ENCODE measurements around the gene GPS2. TPM values are rescaled to one million over a fixed set of nuclear protein-coding genes. Genes with fewer than 3 reads are reported as not detected.

GPS2 gene
- total RNA-seq, 2 experiments from 2014 or later: 31.8 to 36.8 TPM

- CTCF ChIA-PET: interaction anchor here (1.2 to 2.7 kb wide), 2 partner anchors 11 to 247 kb away, joined by 5 to 14 read pairs; partner anchors contain the start of gene SLC2A4
- intact Hi-C loops (cut with micrococcal nuclease): no loop called here
- Mint-ChIP-seq H3K27me3 (peaks cover 26% of the 10 kb centered on the region), H3K4me1 (ENCODE audit: low read depth) (peaks cover 14% of the 10 kb centered on the region), H3K4me3 (no peak overlapping the region), H3K36me3 (ENCODE audit: low read depth) (no peaks in the 10 kb centered on the region), H3K9me3 (no peaks in the 10 kb centered on the region), H3K27ac (no peak overlapping the region)
- TF ChIP-seq CTCF (IDR thresholded peaks at IDR 0.05): no peak
- ATAC-seq (no peak), DNase-seq (no peak)
- POLR2A ChIA-PET: interaction anchor here (0.8 to 1.9 kb wide), 5 partner anchors 9 to 59 kb away, joined by 3 to 7 read pairs (median 3); partner anchors contain the start of genes DVL2 and SLC2A4
These were observed 22.4 kb downstream of the GPS2 start for GRCh38 chr17:7292729-7293128.

GRCh38 chr17:7292194-7292593, 23.0 kb downstream of the GPS2 start:
- no peak for ATAC-seq
- Mint-ChIP-seq H3K4me1 (ENCODE audit: low read depth) (peaks cover 14% of the 10 kb centered on the region), H3K4me3 (no peak overlapping the region), H3K9me3 (no peaks in the 10 kb centered on the region), H3K27me3 (peaks cover 26% of the 10 kb centered on the region), H3K36me3 (ENCODE audit: low read depth) (no peaks in the 10 kb centered on the region), H3K27ac (no peak overlapping the region)
- CTCF ChIA-PET: interaction anchor here (1.2 to 2.7 kb wide), 3 partner anchors 10 to 381 kb away, joined by 4 to 14 read pairs (median 5); partner anchors contain the start of gene SLC2A4
- intact Hi-C loops (cut with micrococcal nuclease): no loop called here
- DNase-seq: no peak
- POLR2A ChIA-PET: interaction anchor here (0.9 to 1.4 kb wide), 3 partner anchors 10 to 58 kb away, joined by 3 to 4 read pairs (median 3); partner anchors contain the start of gene DVL2
- no peak for TF ChIP-seq CTCF (IDR thresholded peaks at IDR 0.05)

GRCh38 chr17:7290685-7291084, 24.5 kb downstream of the GPS2 start:
- CTCF ChIA-PET: interaction anchor here (1.6 kb wide), 1 partner anchor 10 kb away, joined by 8 read pairs; no protein-coding TSS in a partner anchor
- H3K4me1 Mint-ChIP-seq (ENCODE audit: low read depth): peaks cover 8% of the 10 kb centered on the region
- ATAC-seq: no peak
- H3K9me3 Mint-ChIP-seq: no peaks in the 10 kb centered on the region
- POLR2A ChIA-PET: interaction anchor here (1.9 kb wide), 1 partner anchor 9 kb away, joined by 5 read pairs; the partner anchor contains the start of gene SLC2A4
- TF ChIP-seq CTCF (IDR thresholded peaks at IDR 0.05): no peak
- no peak for DNase-seq
- no peak overlapping the region for H3K4me3 Mint-ChIP-seq
- intact Hi-C loops (cut with micrococcal nuclease): no loop called here
- no peak overlapping the region for H3K27ac Mint-ChIP-seq
- H3K27me3 Mint-ChIP-seq: peaks cover 19% of the 10 kb centered on the region
- no peaks in the 10 kb centered on the region for H3K36me3 Mint-ChIP-seq (ENCODE audit: low read depth)

GRCh38 chr17:7290166-7290565, 25.0 kb downstream of the GPS2 start:
- H3K27me3 Mint-ChIP-seq: peaks cover 16% of the 10 kb centered on the region
- no peaks in the 10 kb centered on the region for H3K36me3 Mint-ChIP-seq (ENCODE audit: low read depth)
- ATAC-seq: no peak
- intact Hi-C loops (cut with micrococcal nuclease): no loop called here
- POLR2A ChIA-PET: interaction anchor here (1.9 kb wide), 1 partner anchor 9 kb away, joined by 5 read pairs; the partner anchor contains the start of gene SLC2A4
- no peaks in the 10 kb centered on the region for H3K9me3 Mint-ChIP-seq
- DNase-seq: no peak
- CTCF ChIA-PET: interaction anchor here (1.6 kb wide), 1 partner anchor 10 kb away, joined by 8 read pairs; no protein-coding TSS in a partner anchor
- no peak overlapping the region for H3K4me3 Mint-ChIP-seq
- no peak overlapping the region for H3K27ac Mint-ChIP-seq
- TF ChIP-seq CTCF (IDR thresholded peaks at IDR 0.05): no peak
- H3K4me1 Mint-ChIP-seq (ENCODE audit: low read depth): peaks cover 5% of the 10 kb centered on the region

GRCh38 chr17:7289256-7290032, 25.7 kb downstream of the GPS2 start:
- peaks cover 14% of the 10 kb centered on the region for H3K27me3 Mint-ChIP-seq
- H3K4me1 Mint-ChIP-seq (ENCODE audit: low read depth): peaks cover 3% of the 10 kb centered on the region
- no peak overlapping the region for H3K27ac Mint-ChIP-seq
- intact Hi-C loops (cut with micrococcal nuclease): no loop called here
- TF ChIP-seq CTCF (IDR thresholded peaks at IDR 0.05): no peak
- ChIA-PET POLR2A (interaction anchor here (0.6 to 1.9 kb wide), 2 partner anchors 8 to 397 kb away, joined by 4 to 5 read pairs; partner anchors contain the start of gene SLC2A4), CTCF (no interaction called here)
- no peak overlapping the region for H3K4me3 Mint-ChIP-seq
- H3K36me3 Mint-ChIP-seq (ENCODE audit: low read depth): no peaks in the 10 kb centered on the region
- no peak for ATAC-seq
- H3K9me3 Mint-ChIP-seq: no peaks in the 10 kb centered on the region
- no peak for DNase-seq
